CD14-positive monocyte (primary cell): ENCODE measurements around the gene PRLR. TPM values are rescaled to one million over a fixed set of nuclear protein-coding genes. Genes with fewer than 3 reads are reported as not detected.

ENCODE experiments used
- DNase-seq, 3 donors: peaks; one replicate each; pipeline ENCODE4 v3.0.0-alpha.2; 2011 to 2022
- H2AFZ ChIP-seq: 2 replicates; pipeline ENCODE4 v1.6.0; 2012; ENCODE audit warnings: mild to moderate bottlenecking, low read depth, low read length, inconsistent platforms; ENCODE audit not compliant: insufficient read depth, poor library complexity, severe bottlenecking
- H3K27ac ChIP-seq, 2 donors: 1 replicate in 1 of 2; 2 replicates in 1 of 2; pipeline ENCODE4 v1.5.1; 2012 to 2013; ENCODE audit warnings: low read length in 2 of 2, control low read depth in 1 of 2, inconsistent platforms in 1 of 2, low read depth in 1 of 2, mild to moderate bottlenecking in 1 of 2
- H3K27me3 ChIP-seq, 2 donors: one replicate each; pipeline versions ENCODE4 v1.6.0 to v1.6.1; 2011 to 2013; ENCODE audit warnings: low read length in 2 of 2; ENCODE audit not compliant: control insufficient read depth in 2 of 2, insufficient read depth in 2 of 2
- H3K36me3 ChIP-seq, 2 donors: replicated peaks in 1 of 2; 1 replicate in 1 of 2; 2 replicates in 1 of 2; pipeline versions ENCODE4 v1.5.1 to v1.6.1; 2012 to 2013; ENCODE audit warnings: low read length in 2 of 2, control low read depth in 1 of 2, inconsistent platforms in 1 of 2, mild to moderate bottlenecking in 1 of 2; ENCODE audit not compliant: insufficient read depth in 2 of 2, control insufficient read depth in 1 of 2
- H3K4me1 ChIP-seq, 2 donors: 1 replicate in 1 of 2; 2 replicates in 1 of 2; pipeline versions ENCODE4 v1.5.1 to v1.6.1; 2012 to 2013; ENCODE audit warnings: low read length in 2 of 2, control low read depth in 1 of 2, inconsistent platforms in 1 of 2, mild to moderate bottlenecking in 1 of 2, moderate library complexity in 1 of 2; ENCODE audit not compliant: insufficient read depth in 2 of 2, control insufficient read depth in 1 of 2
- H3K4me2 ChIP-seq: replicated peaks from 2 replicates; pipeline ENCODE3; 2012; ENCODE audit warnings: low read length, moderate library complexity, mild to moderate bottlenecking; ENCODE audit not compliant: poor library complexity, severe bottlenecking; ENCODE audit errors: extremely low read depth
- H3K4me3 ChIP-seq, 3 experiments: fragments of 200-600 bp in 1 of 3; sonication (generic) in 1 of 3; replicated peaks in 1 of 3; 1 replicate in 2 of 3; 2 replicates in 1 of 3; pipeline ENCODE4 v1.5.1; 2011 to 2013; ENCODE audit warnings: low read length in 3 of 3, mild to moderate bottlenecking in 3 of 3, control low read depth in 2 of 3, low read depth in 2 of 3, inconsistent platforms in 1 of 3, moderate library complexity in 1 of 3
- H3K79me2 ChIP-seq: 2 replicates; pipeline ENCODE4 v1.6.0; 2012; ENCODE audit warnings: mild to moderate bottlenecking, control low read depth, inconsistent platforms, low read length, moderate library complexity; ENCODE audit not compliant: insufficient read depth
- H3K9ac ChIP-seq: 2 replicates; pipeline ENCODE4 v1.6.0; 2017; ENCODE audit warnings: low read length, mild to moderate bottlenecking; ENCODE audit not compliant: insufficient read depth, poor library complexity, severe bottlenecking
- H3K9me3 ChIP-seq, 2 donors: replicated peaks in 1 of 2; 1 replicate in 1 of 2; 2 replicates in 1 of 2; pipeline versions ENCODE4 v1.5.1 to v1.6.1; 2012 to 2013; ENCODE audit warnings: low read length in 2 of 2, control low read depth in 1 of 2; ENCODE audit not compliant: control insufficient read depth in 1 of 2, insufficient read depth in 1 of 2
- H4K20me1 ChIP-seq: 2 replicates; pipeline ENCODE4 v1.6.0; 2012; ENCODE audit warnings: mild to moderate bottlenecking, low read length, control low read depth, moderate library complexity; ENCODE audit not compliant: insufficient read depth
- H3K27ac Mint-ChIP-seq, 7 donors: one replicate each; pipeline ENCODE4 v1.8.0; 2020; ENCODE audit warnings: mild to moderate bottlenecking in 7 of 7, mixed read lengths in 7 of 7, moderate library complexity in 6 of 7, inconsistent platforms in 2 of 7
- H3K27me3 Mint-ChIP-seq, 3 donors: one replicate each; pipeline ENCODE4 v1.8.0; 2021 to 2022; ENCODE audit warnings: low read depth in 3 of 3, mild to moderate bottlenecking in 3 of 3, mixed read lengths in 3 of 3, moderate library complexity in 3 of 3, inconsistent platforms in 1 of 3
- H3K36me3 Mint-ChIP-seq, 2 donors: one replicate each; pipeline ENCODE4 v1.8.0; 2020; ENCODE audit warnings: mixed read lengths in 2 of 2, inconsistent platforms in 1 of 2, mild to moderate bottlenecking in 1 of 2
- H3K4me1 Mint-ChIP-seq: one replicate; pipeline ENCODE4 v1.8.0; 2020; ENCODE audit warnings: mild to moderate bottlenecking, mixed read lengths
- H3K4me3 Mint-ChIP-seq, 2 donors: one replicate each; pipeline ENCODE4 v1.8.0; 2020; ENCODE audit warnings: mild to moderate bottlenecking in 2 of 2, mixed read lengths in 2 of 2, moderate library complexity in 1 of 2
- H3K9me3 Mint-ChIP-seq, 7 donors: one replicate each; pipeline ENCODE4 v1.8.0; 2020 to 2022; ENCODE audit warnings: mixed read lengths in 7 of 7, mild to moderate bottlenecking in 6 of 7, moderate library complexity in 6 of 7, inconsistent platforms in 2 of 7
- WGBS: methylation state at CpG from one replicate; pipeline ENCODE4 v1.1.5; 2013; ENCODE audit warnings: missing lambda C conversion rate; ENCODE audit not compliant: insufficient coverage; 5-methylcytosine and 5-hydroxymethylcytosine counted together
- intact Hi-C, 2 donors: fragments of 100-400 bp; cut with micrococcal nuclease; formaldehyde crosslinking; loops; one replicate each; pipeline versions ENCODE4 v1.15.0 to v1.15.1; 2023
- polyA plus RNA-seq, 3 donors: library from polyadenylated mRNA; depleted of rRNA in 1 of 3; unstranded in 2 of 3; stranded (reverse) in 1 of 3; fragments of 300-500 nt in 2 of 3; fragments of >200 nt in 1 of 3; fragmentation: Illumina TruSeq in 2 of 3; gene quantifications; 1 replicate in 2 of 3; 2 replicates in 1 of 3; pipeline ENCODE4 v1.2.3, GENCODE V29; 2012 to 2021
- TF ChIP-seq, protein P1 (sequence below): fragments of 200-600 bp; IDR thresholded peaks from one replicate; pipeline ENCODE4 v1.8.0; 2022; ENCODE audit warnings: antibody characterized with exemption, mild to moderate bottlenecking

Gene PRLR
- polyA plus RNA-seq, 3 donors: 0.12 to 1.7 (median 0.88) TPM

DNA sequence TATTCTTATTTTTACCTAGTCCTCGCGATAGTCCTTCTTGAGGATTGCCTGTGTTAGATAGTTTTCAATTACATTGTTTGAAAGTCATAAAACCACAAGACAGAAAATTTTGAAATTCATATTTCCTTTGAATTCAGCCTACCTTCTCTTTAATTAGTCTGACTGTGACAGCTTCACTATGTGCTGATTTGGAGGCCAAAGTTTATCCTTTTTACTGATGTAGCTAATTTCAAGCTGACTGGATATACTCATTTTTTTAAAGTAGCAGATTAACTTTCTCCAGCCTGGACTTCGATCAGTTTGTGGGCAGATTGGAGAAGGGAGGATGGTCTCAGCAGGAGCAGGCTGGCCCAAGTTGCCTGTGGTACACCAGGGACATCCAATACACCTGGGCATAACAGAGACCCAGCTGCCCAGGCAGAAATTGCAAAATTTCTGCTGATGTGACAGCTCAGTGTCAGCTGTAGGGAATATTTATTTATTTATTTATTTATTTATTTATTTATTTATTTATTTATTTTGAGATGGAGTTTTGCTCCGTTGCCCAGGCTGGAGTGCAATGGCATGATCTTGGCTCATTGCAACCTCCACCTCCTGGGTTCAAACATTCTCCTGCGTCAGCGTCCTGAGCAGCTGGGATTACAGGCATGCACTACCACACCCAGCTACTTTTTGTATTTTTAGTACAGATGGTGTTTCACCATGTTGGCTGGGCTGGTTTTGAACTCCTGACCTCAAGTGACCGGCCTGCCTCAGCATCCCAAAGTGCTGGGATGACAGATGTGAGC, 206.7 kb downstream of the PRLR start:
- DNase-seq: no peak
- peaks cover 0 to 2% of the 10 kb centered on the region in 2 donors for H3K27me3 ChIP-seq
- no peaks in the 10 kb centered on the region for H3K36me3 ChIP-seq
- H2AFZ ChIP-seq: no peak overlapping the region
- H3K79me2 ChIP-seq: no peaks in the 10 kb centered on the region
- intact Hi-C loops: no loop called here
- TF ChIP-seq, protein P1, sequence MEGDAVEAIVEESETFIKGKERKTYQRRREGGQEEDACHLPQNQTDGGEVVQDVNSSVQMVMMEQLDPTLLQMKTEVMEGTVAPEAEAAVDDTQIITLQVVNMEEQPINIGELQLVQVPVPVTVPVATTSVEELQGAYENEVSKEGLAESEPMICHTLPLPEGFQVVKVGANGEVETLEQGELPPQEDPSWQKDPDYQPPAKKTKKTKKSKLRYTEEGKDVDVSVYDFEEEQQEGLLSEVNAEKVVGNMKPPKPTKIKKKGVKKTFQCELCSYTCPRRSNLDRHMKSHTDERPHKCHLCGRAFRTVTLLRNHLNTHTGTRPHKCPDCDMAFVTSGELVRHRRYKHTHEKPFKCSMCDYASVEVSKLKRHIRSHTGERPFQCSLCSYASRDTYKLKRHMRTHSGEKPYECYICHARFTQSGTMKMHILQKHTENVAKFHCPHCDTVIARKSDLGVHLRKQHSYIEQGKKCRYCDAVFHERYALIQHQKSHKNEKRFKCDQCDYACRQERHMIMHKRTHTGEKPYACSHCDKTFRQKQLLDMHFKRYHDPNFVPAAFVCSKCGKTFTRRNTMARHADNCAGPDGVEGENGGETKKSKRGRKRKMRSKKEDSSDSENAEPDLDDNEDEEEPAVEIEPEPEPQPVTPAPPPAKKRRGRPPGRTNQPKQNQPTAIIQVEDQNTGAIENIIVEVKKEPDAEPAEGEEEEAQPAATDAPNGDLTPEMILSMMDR: no peak
- H4K20me1 ChIP-seq: no peaks in the 10 kb centered on the region
- Mint-ChIP-seq H3K27me3 (peaks cover 1 to 18% (median 3%) of the 10 kb centered on the region in 3 donors), H3K27ac (no peak overlapping the region), H3K36me3 (no peaks in the 10 kb centered on the region), H3K9me3 (peaks cover 0 to 4% (median 0%) of the 10 kb centered on the region in 7 donors), H3K4me3 (no peak overlapping the region), H3K4me1 (no peaks in the 10 kb centered on the region)
- H3K4me3 ChIP-seq: no peak overlapping the region
- H3K4me2 ChIP-seq: no peak overlapping the region
- 100% methylated on average over 2 of the region's 7 CpGs for WGBS
- no peak overlapping the region for H3K27ac ChIP-seq
- no peaks in the 10 kb centered on the region for H3K4me1 ChIP-seq
- H3K9ac ChIP-seq: no peak overlapping the region
- H3K9me3 ChIP-seq: no peaks in the 10 kb centered on the region

DNA sequence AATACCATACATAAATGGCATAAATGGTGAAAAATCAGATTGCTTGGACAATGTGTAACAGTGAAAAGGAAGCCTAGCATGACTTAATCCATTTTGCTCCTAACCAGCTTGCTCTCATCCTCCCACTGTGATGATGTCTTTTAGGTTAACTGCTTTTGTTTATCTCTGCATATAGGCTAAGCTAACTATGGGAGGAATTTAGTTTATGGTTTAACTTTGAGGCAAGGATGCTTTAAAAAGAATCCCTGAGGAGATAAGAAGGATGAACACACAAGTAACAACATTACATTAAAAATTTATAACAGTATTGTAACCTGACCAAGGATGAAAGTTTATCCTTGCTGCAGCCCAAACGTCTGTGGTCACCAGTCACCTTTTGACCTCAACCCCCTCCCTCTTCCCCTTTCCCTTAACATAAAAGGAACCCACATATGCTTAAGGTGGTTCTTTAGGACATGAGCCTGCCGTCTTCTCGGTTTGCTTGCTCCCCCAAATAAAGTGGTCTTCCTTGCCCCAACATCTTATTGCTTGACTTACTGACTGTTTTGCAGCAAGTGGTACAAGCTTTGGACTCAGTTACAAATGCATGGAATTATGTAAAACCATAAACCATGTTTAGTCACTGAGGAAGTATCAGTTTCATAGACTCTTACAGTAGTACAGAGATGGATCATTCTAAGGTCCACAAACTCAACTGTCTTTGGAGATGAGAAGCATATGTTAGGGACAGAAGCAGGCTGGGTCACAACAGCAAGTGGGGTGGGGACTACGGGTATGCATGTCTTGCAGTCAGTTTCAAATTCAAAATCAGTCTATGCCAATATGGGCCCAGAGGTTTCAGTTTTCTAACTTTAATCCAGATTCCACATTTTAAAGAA, 213.9 kb downstream of the PRLR start:
- no peak overlapping the region for H2AFZ ChIP-seq
- no peak overlapping the region for H3K27ac ChIP-seq
- no peak overlapping the region for H3K4me2 ChIP-seq
- Mint-ChIP-seq H3K9me3 (peaks cover 2 to 11% (median 8%) of the 10 kb centered on the region in 7 donors), H3K36me3 (no peaks in the 10 kb centered on the region), H3K4me3 (no peak overlapping the region), H3K27me3 (peaks cover 0 to 5% (median 3%) of the 10 kb centered on the region in 3 donors), H3K4me1 (peaks cover 6% of the 10 kb centered on the region), H3K27ac (no peak overlapping the region)
- no peaks in the 10 kb centered on the region for H4K20me1 ChIP-seq
- no peak overlapping the region for H3K9ac ChIP-seq
- peaks cover 0 to 2% of the 10 kb centered on the region in 2 donors for H3K4me1 ChIP-seq
- WGBS: 14% methylated on average over 2 of the region's 4 CpGs
- H3K36me3 ChIP-seq: no peaks in the 10 kb centered on the region
- no peak overlapping the region for H3K4me3 ChIP-seq
- H3K79me2 ChIP-seq: no peaks in the 10 kb centered on the region
- TF ChIP-seq, protein P1: no peak
- H3K27me3 ChIP-seq: no peaks in the 10 kb centered on the region
- no peaks in the 10 kb centered on the region for H3K9me3 ChIP-seq
- DNase-seq: no peak
- intact Hi-C loops: no loop called here
